Cardiac muscle cell (in vitro differentiated cells and primary cell): ENCODE data around the gene CDH4. TPM values are rescaled to one million over a fixed set of nuclear protein-coding genes. Genes with fewer than 3 reads are reported as not detected.

Source experiments
- DNase-seq, 2 donors: peaks; one replicate each; pipeline versions ENCODE4 v3.0.0 to v3.0.0-alpha.2; 2010 to 2017; ENCODE audit warnings: low read depth in 1 of 2, low spot score in 1 of 2
- H3K27ac ChIP-seq: fragments of 200-600 bp; sonication (generic); 2 replicates; pipeline ENCODE4 v1.5.1; 2016
- H3K27me3 ChIP-seq: fragments of 200-600 bp; sonication (generic); 2 replicates; pipeline ENCODE4 v1.6.0; 2016; ENCODE audit warnings: control low read depth
- H3K36me3 ChIP-seq: fragments of 200-600 bp; sonication (generic); 2 replicates; pipeline ENCODE4 v1.5.1; 2016; ENCODE audit warnings: control low read depth
- H3K4me1 ChIP-seq: fragments of 200-600 bp; sonication (generic); 2 replicates; pipeline ENCODE4 v1.8.1; 2017; ENCODE audit warnings: low read depth, mild to moderate bottlenecking, mixed run types
- H3K4me3 ChIP-seq: fragments of 200-600 bp; sonication (generic); 2 replicates; pipeline ENCODE4 v1.5.1; 2016; ENCODE audit warnings: mild to moderate bottlenecking
- H3K9me3 ChIP-seq: fragments of 200-600 bp; sonication (generic); 2 replicates; pipeline ENCODE4 v1.5.1; 2017; ENCODE audit warnings: low read depth, mild to moderate bottlenecking, control low read depth
- polyA plus RNA-seq: library from polyadenylated mRNA; unstranded; fragments of >200 nt; fragmentation: Nextera tagmentation; extraction: Ambion mirVana; gene quantifications from 2 replicates; pipeline ENCODE4 v1.2.1, GENCODE V29; 2016
- total RNA-seq: library from RNA; depleted of rRNA; stranded (reverse); fragments of >200 nt; gene quantifications from 2 replicates; pipeline ENCODE4 v1.2.3, GENCODE V29; 2016
- TF ChIP-seq, protein P1 (sequence below): IDR thresholded peaks from 2 replicates; pipeline ENCODE4 v1.5.1; 2012; ENCODE audit warnings: low read depth, mild to moderate bottlenecking, low read length

The CDH4 gene
- total and polyA plus RNA-seq, 2 experiments from 2014 or later, result 0.43 to 0.80 TPM

DNA sequence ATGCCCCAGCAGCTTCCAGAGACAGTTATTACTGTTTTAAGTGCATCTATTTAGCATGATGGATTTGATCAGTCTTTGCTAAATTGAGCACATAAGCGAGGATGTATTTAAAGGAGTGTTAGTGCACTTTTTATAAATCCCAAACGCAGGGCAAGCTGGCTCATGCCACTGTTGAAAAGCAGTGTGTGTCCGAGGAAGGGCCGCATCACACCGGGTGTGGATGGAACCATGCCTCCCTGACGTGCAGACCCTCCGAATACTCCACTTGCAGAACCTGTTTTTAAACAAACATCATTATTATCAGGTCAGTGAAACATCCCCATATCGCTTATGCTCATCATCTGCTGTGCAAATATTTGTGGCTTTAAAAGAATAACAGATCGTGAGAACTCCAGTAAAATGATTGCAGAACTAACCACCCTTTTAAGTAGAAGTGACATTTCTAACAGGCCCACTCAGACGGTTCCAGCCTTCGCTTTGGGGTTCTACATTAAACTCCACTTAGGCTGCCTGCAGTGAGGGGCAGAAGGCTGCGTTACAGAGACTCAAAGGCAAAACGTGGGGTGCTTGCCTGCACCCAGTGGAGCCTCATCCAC lies 190.1 kb downstream of the CDH4 start:
- Histone ChIP-seq H3K27me3 (no peaks in the 10 kb centered on the region), H3K36me3 (no peaks in the 10 kb centered on the region), H3K4me3 (no peak overlapping the region), H3K4me1 (peaks cover 2% of the 10 kb centered on the region), H3K27ac (no peak overlapping the region), H3K9me3 (no peaks in the 10 kb centered on the region)
- no peak for DNase-seq
- TF ChIP-seq, protein P1, sequence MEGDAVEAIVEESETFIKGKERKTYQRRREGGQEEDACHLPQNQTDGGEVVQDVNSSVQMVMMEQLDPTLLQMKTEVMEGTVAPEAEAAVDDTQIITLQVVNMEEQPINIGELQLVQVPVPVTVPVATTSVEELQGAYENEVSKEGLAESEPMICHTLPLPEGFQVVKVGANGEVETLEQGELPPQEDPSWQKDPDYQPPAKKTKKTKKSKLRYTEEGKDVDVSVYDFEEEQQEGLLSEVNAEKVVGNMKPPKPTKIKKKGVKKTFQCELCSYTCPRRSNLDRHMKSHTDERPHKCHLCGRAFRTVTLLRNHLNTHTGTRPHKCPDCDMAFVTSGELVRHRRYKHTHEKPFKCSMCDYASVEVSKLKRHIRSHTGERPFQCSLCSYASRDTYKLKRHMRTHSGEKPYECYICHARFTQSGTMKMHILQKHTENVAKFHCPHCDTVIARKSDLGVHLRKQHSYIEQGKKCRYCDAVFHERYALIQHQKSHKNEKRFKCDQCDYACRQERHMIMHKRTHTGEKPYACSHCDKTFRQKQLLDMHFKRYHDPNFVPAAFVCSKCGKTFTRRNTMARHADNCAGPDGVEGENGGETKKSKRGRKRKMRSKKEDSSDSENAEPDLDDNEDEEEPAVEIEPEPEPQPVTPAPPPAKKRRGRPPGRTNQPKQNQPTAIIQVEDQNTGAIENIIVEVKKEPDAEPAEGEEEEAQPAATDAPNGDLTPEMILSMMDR, result no peak

GRCh38 chr20:61442718-61443117 lies 190.7 kb downstream of the CDH4 start:
- H3K27ac ChIP-seq, result no peak overlapping the region
- H3K27me3 ChIP-seq, result no peaks in the 10 kb centered on the region
- no peak for DNase-seq
- H3K4me3 ChIP-seq, result no peak overlapping the region
- no peaks in the 10 kb centered on the region for H3K36me3 ChIP-seq
- no peaks in the 10 kb centered on the region for H3K9me3 ChIP-seq
- TF ChIP-seq, protein P1, result no peak
- no peaks in the 10 kb centered on the region for H3K4me1 ChIP-seq

DNA sequence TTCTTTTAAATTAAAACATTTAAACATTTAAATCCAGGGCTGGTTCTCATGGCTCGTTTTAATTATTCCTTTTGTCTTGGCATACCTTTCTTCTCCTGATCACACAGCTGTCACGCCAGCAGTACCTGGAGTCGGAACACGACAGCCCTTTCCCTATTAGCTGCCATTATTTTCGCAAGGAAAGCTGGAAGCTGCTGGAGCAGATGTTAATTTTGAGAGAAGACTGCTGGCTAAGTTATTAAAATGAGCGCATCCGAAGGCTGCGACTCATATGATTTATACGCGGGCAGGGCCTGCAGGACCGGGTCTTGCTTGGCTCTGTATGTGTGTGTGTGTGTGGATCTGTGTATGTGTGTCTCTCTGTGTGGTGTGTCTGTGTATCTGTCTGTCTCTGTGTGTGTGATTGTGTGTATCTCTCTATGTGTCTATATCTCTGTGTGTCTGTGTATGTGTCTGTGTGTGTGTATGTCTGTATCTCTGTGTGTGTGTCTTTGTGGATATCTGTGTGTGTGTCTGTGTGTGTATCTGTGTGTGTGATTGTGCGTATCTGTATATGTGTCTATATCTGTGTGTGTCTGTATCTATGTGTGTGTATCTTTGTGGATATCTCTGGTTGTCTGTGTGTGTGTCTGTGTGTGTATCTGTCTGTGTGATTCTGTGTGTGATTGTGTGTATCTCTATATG lies 191.5 kb downstream of the CDH4 start:
- TF ChIP-seq, protein P1, result no peak
- Histone ChIP-seq H3K4me1 (no peaks in the 10 kb centered on the region), H3K27ac (no peak overlapping the region), H3K9me3 (no peaks in the 10 kb centered on the region), H3K4me3 (no peak overlapping the region), H3K27me3 (no peaks in the 10 kb centered on the region), H3K36me3 (no peaks in the 10 kb centered on the region)
- DNase-seq, result no peak

- Histone ChIP-seq H3K27ac (no peak overlapping the region), H3K9me3 (no peaks in the 10 kb centered on the region), H3K4me3 (no peak overlapping the region), H3K27me3 (no peaks in the 10 kb centered on the region), H3K36me3 (no peaks in the 10 kb centered on the region), H3K4me1 (no peaks in the 10 kb centered on the region)
- TF ChIP-seq, protein P1, result no peak
- DNase-seq, result no peak
These were observed 192.6 kb downstream of the CDH4 start for GRCh38 chr20:61444637-61445036.

GRCh38 chr20:61445138-61445537 lies 193.1 kb downstream of the CDH4 start:
- Histone ChIP-seq H3K4me3 (no peak overlapping the region), H3K27ac (no peak overlapping the region), H3K4me1 (no peaks in the 10 kb centered on the region), H3K27me3 (no peaks in the 10 kb centered on the region), H3K36me3 (no peaks in the 10 kb centered on the region), H3K9me3 (no peaks in the 10 kb centered on the region)
- no peak for DNase-seq
- TF ChIP-seq, protein P1, result no peak
